ENCODE measurements around the gene BCL11A. TPM values are rescaled to one million over a fixed set of nuclear protein-coding genes. Genes with fewer than 3 reads are reported as not detected.

The BCL11A gene
- total RNA-seq, 1 donor from 2014 or later: 10.1 TPM

DNA sequence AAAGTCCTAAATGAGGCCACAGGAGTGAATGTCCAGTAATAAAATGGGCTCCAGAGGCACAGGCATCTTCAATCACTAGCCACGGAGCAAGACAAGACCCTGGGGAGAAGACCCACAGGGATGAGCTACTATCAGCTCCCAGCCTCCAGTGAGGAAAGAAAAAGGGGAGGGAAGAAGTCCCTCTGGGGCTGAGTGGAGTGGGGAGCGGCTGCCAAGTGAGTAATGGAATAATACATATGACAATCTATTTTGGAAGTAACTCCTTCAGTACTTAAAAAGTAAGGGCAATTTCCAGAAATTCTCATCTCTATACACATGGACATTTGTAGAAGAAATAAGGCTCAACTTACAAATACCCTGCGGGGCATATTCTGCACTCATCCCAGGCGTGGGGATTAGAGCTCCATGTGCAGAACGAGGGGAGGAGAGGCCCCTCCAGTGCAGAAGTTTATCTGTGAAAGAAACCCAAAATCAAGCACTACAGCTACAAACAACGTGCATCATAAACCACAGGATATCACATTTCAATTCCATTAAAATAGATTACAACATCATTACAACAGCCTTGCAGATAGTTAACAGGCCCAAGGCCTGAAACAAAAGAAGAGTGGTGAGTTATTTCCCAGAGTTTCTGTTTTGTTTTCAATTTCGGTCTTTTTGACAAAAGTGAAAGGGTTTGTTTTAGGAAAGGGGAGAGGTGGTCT lies 84.9 kb downstream of the BCL11A start:
- peak; percentile 45 for DNase-seq (ENCODE audit: low spot score)

DNA sequence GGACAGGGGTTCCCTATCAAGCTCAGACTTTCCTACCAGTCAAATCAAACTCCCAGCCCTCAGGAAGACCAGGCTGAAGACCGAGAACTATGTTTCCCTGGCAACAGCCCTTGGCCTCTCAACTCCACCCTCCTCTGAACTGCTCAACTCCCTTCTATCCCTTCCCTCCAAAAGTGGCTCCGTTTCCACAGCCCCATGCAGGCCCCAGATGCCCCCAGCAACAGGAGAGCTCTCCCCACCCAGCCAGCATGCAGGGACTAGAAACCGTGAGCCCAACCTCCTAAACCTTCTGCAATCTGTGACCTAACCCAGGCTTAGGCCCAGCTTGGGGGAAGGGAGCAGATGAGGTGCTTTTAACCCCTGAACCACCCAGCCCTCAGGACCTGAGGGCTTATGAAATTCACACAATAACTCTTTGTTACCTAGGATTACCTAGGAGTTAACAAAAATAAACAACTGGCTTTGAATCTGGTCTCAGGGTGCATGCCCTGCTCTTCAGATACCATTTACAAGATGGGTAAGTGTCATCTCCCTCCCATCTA lies 87.2 kb downstream of the BCL11A start:
- peak; percentile 35 for DNase-seq (ENCODE audit: low spot score)

DNA sequence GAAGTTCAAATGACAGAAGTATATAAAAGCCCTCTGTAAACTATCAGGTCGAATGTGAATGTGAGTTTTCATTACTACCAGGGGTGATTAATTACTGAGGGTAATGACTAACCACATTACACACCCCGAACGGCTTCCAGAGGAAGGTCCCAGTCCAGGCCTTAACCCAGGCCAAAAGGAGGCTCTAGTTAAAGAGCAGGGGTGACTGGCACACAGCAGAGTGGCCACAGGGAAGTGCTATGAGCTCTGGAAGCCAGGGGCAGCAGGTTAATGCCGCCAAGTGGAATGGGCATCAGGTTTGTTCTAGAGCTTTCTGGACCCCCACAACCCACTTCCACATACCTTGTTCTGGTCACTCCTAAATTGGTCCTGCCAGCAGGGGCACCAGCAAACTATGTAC lies 87.7 kb downstream of the BCL11A start:
- no peak for DNase-seq (ENCODE audit: low spot score)

DNA sequence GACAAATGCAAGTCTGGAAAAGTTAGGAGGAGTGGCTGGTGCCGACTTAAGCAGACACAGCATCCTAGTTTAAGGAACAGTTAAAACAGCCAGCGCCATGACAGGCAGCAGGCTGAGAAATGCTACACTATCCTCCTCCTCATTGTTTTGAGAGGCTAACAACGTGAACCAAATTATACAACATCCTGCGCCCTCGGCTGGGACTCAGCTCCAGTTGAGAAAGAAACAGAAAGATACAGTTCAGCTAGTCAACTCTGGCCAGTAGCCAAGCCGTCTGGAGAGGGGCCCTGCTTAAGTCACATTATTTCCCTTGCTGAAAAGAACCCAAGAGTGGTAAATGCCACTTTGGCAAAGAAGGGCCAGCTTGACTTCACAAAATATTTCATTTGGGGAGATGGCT lies 90.2 kb downstream of the BCL11A start:
- peak; percentile 78 for DNase-seq (ENCODE audit: low spot score)

DNA sequence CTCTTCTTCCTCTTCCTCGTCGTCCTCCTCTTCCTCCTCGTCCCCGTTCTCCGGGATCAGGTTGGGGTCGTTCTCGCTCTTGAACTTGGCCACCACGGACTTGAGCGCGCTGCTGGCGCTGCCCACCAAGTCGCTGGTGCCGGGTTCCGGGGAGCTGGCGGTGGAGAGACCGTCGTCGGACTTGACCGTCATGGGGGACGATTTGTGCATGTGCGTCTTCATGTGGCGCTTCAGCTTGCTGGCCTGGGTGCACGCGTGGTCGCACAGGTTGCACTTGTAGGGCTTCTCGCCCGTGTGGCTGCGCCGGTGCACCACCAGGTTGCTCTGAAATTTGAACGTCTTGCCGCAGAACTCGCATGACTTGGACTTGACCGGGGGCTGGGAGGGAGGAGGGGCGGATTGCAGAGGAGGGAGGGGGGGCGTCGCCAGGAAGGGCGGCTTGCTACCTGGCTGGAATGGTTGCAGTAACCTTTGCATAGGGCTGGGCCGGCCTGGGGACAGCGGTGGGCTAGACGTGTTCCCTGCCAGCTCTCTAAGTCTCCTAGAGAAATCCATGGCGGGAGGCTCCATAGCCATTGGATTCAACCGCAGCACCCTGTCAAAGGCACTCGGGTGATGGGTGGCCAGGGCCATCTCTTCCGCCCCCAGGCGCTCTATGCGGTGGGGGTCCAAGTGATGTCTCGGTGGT lies 91.9 kb downstream of the BCL11A start:
- DNase-seq (ENCODE audit: low spot score): no peak

DNA sequence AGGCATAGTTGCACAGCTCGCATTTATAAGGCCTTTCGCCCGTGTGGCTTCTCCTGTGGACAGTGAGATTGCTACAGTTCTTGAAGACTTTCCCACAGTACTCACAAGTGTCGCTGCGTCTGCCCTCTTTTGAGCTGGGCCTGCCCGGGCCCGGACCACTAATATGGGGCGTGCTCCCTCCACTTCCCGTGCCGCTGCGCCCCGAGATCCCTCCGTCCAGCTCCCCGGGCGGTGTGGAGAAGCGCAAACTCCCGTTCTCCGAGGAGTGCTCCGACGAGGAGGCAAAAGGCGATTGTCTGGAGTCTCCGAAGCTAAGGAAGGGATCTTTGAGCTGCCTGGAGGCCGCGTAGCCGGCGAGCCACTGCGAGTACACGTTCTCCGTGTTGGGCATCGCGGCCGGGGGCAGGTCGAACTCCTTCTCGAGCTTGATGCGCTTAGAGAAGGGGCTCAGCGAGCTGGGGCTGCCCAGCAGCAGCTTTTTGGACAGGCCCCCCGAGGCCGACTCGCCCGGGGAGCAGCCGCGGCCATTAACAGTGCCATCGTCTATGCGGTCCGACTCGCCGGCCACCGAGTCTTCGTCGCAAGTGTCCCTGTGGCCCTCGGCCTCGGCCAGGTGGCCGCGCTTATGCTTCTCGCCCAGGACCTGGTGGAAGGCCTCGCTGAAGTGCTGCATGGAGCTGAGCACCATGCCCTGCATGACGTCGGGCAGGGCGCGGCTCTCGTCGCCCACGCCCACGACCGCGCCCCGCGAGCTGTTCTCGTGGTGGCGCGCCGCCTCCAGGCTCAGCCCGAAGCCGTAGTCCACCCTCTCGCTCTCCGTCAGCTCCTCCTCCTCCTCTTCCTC lies 92.7 kb downstream of the BCL11A start:
- DNase-seq (ENCODE audit: low spot score): no peak

DNA sequence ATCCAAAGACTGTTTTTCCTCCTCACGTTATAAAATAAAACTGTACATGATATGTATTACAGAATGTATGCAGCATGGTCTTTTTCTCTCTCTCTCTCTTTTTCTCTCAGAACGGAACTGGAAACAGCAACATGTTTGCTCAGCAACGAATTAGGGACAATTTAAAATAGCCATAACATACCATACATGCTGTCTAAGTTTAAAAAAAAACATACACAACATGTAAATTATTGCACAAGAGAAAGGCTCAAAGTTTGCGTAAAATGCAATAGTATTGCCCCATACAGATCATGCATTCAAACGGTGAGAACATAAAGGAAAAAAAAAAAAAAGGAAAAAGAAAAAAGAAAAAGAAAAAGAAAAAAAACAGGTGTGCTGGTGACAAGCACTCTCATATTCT lies 93.6 kb downstream of the BCL11A start:
- no peak for DNase-seq (ENCODE audit: low spot score)

DNA sequence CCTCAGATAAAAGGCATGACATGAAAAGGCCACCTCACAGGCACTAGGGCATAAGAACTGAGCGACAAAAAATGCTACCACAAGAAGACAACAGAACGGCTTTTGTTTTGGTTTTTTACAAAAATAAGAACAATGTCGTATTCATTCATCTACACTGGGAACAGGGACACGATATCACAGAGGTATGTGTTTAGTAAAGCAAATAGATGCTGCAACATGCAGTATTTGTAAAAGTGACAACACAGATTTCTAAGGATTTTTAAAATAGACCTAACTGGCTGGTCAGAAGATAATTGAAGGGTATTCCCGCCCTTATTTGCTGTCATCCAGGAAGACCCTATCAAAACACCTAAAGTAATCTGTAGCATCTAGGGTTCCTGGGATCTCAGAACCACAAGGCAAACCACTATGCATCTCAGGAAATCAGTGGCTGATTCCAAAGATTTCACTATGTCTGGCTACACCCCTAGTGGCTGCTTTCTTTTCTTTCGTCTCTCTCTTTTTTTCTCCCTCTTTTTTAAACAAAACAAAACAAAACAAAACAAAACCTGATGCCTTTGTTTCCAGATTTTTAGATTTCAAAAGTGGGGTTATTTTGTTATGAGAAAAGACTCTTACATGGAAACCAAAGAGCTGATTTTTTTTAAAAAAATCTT lies 97.2 kb downstream of the BCL11A start:
- DNase-seq (ENCODE audit: low spot score): no peak

DNA sequence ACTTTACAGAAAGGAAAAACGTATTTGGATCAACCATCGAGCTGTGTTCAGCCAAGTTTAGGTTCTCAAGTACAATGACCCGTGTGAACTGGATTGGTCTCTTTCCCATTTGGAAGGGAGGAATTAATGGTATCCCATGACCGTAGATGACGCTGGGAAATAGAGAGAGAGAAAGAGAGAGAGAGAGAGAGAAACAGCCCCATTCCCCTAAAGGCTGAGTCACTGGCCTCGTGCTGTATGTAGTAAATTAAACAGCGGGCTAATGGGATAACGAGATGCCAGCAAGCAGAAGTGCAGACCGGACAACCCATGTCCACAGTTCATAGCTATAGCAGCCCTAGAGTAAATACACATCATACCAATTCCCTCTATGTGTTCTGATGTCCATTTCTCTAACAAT lies 99.6 kb downstream of the BCL11A start:
- no peak for DNase-seq (ENCODE audit: low spot score)

DNA sequence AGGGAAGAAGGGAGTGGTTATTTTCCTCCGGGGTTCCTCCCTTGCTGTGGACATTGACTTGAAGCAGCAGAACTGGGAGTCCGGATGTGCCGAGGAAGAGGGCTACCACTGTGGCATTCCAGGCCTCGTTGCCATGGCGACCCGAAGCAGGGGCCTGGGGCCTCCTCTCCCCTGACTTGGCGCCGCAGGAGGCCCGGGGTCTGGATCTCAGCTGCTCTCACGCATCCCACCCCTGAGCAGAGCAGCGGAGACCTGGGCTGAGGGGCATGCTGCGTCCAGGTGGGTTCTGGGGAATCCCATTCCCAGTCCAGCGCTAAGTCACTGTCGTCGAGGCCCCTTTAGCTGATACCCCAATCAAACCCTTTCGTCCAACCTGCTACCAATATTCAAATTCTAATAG lies 100.2 kb downstream of the BCL11A start:
- DNase-seq (ENCODE audit: low spot score): no peak

DNA sequence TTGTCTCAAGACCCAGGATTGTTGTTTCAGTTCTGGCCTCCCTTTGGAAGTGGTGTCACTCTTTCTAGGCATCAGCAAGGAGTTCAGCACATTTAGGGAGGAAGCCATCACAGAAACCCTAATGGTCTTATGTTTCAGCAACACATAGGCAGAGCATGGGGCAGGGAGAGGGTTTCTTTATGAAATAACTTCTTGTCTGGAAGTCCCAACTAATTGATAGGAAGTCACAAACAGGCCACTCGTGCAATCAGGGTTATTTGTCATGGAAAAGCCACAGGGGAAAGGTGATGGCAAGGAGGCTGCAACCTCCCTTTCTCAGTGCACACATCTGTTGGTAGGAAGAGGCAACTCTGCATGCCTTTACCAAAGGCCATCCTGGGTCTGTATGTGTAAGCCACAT lies 103.0 kb downstream of the BCL11A start:
- no peak for DNase-seq (ENCODE audit: low spot score)

DNA sequence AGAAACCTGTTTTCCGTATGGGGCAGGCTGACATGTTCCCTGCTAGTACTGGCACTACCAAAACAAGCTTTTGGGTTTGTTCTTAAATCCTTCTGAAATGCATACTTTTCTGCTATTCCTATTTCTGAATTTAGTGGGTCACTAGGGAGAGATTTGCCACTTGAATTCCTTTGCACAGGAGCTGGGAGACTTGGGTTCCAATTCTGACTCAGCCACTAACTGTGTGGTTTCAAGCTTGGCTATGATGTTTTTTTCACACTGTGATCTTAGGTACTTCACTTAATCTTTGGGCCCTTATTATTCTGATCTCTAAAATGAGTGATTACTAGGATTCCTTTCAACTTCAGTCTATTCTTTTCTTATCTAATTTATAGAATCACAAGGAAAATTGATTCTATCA lies 105.5 kb downstream of the BCL11A start:
- no peak for DNase-seq (ENCODE audit: low spot score)

DNA sequence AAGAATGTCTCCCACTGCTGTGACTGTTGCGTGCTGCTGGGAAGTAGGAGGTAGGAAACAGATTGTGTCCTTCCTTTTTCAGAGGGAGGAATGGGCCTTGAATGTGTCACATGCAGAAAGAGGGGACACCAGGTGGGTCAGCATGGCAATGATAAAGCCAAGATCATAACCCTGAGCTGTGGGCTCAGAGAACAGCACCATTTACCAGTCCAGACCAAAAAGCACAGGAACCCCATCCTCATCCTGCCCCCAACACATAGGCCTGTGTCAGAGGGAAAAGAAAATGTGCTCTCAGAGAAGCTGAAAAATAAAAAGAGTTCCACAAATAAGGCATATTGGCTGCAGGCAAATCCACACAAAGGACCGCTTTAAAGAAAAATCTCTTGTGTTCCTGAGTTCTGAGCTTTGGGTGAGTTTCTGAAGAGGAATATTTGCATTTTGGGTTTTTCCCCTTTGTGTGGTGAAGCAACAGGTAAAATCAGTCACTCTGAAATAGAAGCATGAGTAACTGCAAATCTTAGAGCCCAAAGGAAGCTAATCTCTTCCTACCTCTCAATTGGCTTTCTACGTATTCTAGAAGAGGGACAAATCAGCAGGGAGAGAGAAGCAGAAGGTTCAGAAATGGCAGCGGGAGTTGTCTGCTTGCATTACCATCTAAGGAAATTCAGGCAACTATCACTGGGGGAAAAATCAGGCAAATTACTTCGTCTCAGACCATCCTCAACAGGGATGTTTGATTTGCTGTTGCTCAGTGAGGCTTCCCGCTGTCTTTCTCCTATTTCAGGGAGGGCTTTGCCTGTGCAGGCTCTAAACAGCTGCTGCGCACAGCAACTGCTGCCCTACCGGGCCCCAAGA lies 106.8 kb downstream of the BCL11A start:
- DNase-seq (ENCODE audit: low spot score): no peak

DNA sequence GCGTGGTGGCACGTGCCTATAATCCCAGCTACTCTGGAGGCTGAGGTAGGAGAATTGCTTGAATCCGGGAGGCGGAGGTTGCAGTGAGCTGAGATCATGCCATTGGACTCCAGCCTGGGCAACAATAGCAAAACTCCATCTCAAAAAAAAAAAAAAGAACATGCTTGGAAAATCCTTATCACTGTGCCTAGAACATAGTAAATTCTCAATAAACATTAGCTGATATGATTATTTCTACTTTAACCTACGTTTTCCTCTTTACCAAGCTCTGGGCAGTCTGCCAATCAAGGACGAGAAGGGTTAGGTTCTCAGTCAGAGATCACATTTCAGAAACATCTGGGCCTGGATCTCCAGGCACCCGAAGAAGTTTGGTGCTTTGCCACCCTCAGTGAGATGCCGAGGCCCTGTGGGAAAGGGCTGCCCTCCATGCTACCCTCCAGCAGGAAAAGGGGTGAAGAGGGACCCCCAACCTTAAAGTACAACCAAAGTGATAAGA lies 107.7 kb downstream of the BCL11A start:
- DNase-seq (ENCODE audit: low spot score): peak; percentile 50

DNA sequence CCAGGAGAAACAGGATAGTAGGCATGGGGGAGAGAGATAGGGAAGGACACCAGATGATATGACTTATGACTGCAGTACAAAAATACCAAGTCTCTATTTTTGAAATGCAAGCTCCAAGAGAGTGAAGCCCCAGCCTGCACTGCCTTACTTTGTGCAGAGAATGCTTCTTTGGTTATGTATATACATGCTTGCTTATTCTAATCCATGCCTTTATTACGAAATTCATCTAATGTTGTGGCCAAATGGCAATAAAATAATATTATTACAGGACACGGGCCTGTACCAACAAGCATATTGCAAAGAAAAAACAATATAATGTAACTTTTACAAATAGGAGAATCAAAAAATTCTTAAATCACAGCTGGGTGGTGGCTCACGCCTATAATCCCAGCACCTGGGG lies 110.8 kb downstream of the BCL11A start:
- peak; percentile 65 for DNase-seq (ENCODE audit: low spot score)

DNA sequence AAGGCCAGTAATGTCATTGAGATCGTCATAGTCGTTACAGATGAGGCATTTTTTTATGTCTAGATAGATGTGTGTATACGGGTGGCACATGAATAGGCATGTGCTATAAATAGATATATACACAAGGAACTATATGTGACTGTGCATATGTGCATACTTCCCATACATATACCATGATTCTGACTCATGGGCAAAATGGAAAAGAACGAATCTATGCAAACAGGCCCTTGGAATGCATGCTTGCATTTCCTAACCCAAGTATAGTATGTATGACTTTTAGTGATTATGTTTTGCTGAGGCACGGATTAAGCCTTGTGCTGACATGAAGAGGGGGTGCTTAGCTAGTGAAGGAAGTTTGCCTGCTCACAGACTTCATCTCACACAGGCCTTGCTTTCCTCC lies 111.7 kb downstream of the BCL11A start:
- DNase-seq (ENCODE audit: low spot score): peak; percentile 86

DNA sequence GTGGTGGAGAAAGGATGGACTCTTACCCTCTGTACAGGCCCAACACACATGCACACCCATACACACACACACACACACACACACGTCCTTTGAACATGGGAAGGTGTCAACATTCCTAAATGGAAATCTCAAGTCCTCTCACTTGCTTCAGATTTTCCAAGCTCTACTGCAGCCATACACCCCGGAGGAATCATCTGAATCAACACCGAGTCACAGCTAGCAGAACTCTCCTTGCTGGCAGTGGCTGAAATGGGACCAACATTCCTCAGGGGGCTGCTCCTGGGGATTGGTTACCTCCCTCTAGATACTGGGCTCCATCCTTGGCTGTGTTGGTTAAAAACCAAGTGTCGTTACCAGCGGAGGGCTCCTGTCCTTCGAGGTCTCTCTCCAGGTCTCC lies 112.7 kb downstream of the BCL11A start:
- no peak for DNase-seq (ENCODE audit: low spot score)

DNA sequence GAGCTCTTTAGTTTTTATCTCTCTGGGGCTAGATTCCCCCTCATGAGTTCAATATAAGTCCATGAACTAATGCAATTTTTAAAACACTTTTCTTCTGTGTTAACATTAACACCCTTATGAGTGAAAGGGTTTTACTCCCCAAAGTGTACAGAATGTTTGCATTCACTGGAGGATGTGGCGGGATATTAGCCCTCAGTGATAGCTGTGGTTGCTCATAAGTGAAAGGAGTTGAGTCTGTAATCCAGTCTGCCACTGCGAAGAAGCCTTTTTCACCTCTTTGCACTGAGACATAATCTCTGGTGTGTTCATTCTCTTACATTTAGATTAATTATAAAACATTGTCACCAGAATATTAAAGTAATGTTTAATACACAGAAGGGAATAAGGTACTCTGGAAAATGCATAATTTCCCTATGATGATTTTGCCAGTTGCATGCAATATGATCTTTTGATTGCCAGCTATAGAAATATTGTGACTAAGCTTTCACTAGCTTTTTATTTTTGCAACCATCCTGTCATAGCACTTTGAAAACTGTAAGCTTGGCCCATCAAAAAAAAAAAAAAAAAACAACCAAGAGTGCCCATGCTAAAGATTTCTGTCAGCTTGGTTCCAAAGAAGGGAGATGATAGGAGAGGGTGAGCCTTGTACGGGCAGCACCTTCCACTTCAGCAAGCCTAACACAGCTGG lies 113.2 kb downstream of the BCL11A start:
- DNase-seq (ENCODE audit: low spot score): no peak

DNA sequence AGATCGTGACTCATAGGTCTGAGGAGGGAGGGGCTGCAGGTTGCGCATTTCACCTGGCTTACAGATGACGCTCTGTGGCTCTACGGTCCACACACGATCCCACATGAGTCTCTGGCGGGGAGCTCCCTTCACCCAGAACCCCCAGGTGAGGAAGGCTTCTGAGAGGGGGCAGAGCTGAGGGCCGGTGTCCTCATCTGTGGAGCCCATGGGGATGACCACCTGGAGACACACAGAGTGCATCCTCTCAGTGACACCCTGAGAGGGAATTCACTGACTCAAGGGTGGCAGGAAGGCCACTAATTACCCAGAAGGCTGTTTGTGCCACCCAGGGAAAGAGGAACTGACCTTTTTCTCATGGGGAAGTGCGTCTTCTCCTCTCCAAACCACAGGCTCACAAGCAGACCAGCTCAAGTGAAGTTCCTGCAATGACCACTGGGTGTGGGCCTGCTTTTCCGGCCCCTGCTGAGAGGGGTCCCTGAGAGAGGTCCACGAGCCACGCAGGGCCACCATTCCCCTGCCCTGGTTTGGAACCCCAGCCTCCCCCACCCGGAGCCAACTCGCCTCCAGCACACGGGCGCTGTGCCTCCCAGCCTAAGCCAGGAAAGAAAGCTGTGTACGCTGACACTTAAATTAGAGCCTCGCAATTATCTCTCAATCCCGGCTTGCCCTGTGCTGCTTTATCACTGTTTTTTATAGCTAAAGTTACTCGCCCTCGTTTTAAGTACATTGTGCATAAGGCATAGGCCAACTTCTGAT lies 114.1 kb downstream of the BCL11A start:
- peak; percentile 35 for DNase-seq (ENCODE audit: low spot score)
